ENCODE results near the gene GNGT1. TPM values are rescaled to one million over a fixed set of nuclear protein-coding genes. Genes with fewer than 3 reads are reported as not detected.

Gene GNGT1
- total and polyA plus RNA-seq, 2 of the 8 experiments (the other 6 are each of a cell fraction or from before 2014, with no cell fraction given) = 0.26 TPM; not detected in 1

GRCh38 chr7:93910076-93910994, 4.0 kb downstream of the GNGT1 start:
- FAIRE-seq (no peak), DNase-seq (ENCODE audit: low read depth in 1 of 2, low spot score in 2 of 2) (no peak)
- H4K5ac ChIP-seq (ENCODE audit: insufficient read length, low read depth, low read length) = no peak overlapping the region
- H3K56ac ChIP-seq (replicated peaks; ENCODE audit: insufficient read length, low read depth, low read length) = no peak overlapping the region
- no peaks in the 10 kb centered on the region for H4K20me1 ChIP-seq (replicated peaks in 1 of 2; ENCODE audit: control insufficient read depth in 1 of 2, insufficient read depth in 2 of 2, low read length in 2 of 2)
- H4K8ac ChIP-seq (ENCODE audit: extremely low read depth, insufficient read depth, low read length) = no peak overlapping the region
- TF ChIP-seq JUND (IDR thresholded peaks at IDR 0.05; ENCODE audit: low read length) (no peak), CREB1 (IDR thresholded peaks at IDR 0.05) (no peak), TCF12 (IDR thresholded peaks at IDR 0.05; ENCODE audit: low read depth, low read length) (no peak), SP2 (IDR thresholded peaks at IDR 0.05; ENCODE audit: low read length) (no peak), BRCA1 (IDR thresholded peaks at IDR 0.05; ENCODE audit: low read depth, low read length) (no peak), NANOG (IDR thresholded peaks at IDR 0.05; ENCODE audit: insufficient read depth, low read depth, low read length, poor library complexity, severe bottlenecking) (no peak), ATF3 (IDR thresholded peaks at IDR 0.05; ENCODE audit: insufficient read depth, low read depth, low read length) (no peak), EGR1 (IDR thresholded peaks at IDR 0.05; ENCODE audit: borderline replicate concordance, low read depth, low read length) (no peak)
- H3K27me3 ChIP-seq (replicated peaks in 1 of 4; ENCODE audit: control insufficient read depth in 3 of 4, extremely low read depth in 1 of 4, insufficient read depth in 3 of 4, low read length in 3 of 4) = no peaks in the 10 kb centered on the region
- H2BK12ac ChIP-seq (ENCODE audit: low read depth, low read length) = no peak overlapping the region
- no peaks in the 10 kb centered on the region for H3K79me2 ChIP-seq (ENCODE audit: control insufficient read depth in 1 of 2, insufficient read depth in 2 of 2, low read length in 2 of 2)
- H2AK5ac ChIP-seq (ENCODE audit: low read depth, low read length) = no peak overlapping the region
- no peaks in the 10 kb centered on the region for H3K36me3 ChIP-seq (ENCODE audit: control insufficient read depth in 2 of 4, insufficient read depth in 4 of 4, low read length in 3 of 4)
- H3K9me3 ChIP-seq (ENCODE audit: insufficient read depth in 2 of 2, low read depth in 1 of 2, low read length in 1 of 2) = no peaks in the 10 kb centered on the region
- no peak overlapping the region for H2AFZ ChIP-seq (ENCODE audit: low read length)
- H3K4me2 ChIP-seq (ENCODE audit: insufficient read depth in 1 of 2, low read depth in 2 of 2, low read length in 2 of 2) = no peak overlapping the region
- H3K27ac ChIP-seq (ENCODE audit: low read depth, low read length) = no peak overlapping the region
- H2BK20ac ChIP-seq (ENCODE audit: low read length) = no peak overlapping the region
- 92% methylated on average over 3 of the region's 3 CpGs; no CpG with 5 or more reads in 1 of the 2 experiments for WGBS, 2 experiments (ENCODE audit: extremely low coverage in 1 of 2, insufficient coverage in 1 of 2, insufficient read length in 1 of 2, insufficient replicate concordance in 2 of 2, low coverage in 1 of 2, low lambda C conversion rate in 2 of 2, missing lambda C conversion rate in 1 of 2)
- ChIA-PET POLR2A (ENCODE audit: partially characterized antibody) (no interaction called here), CTCF (ENCODE audit: partially characterized antibody) (interaction anchor here (0.6 to 2.5 kb wide), 8 partner anchors 7 to 289 kb away, joined by 3 to 8 read pairs (median 4); partner anchors contain the start of gene TFPI2)
- H3K23me2 ChIP-seq (ENCODE audit: low read depth, low read length) = no peaks in the 10 kb centered on the region
- no peak overlapping the region for H3K14ac ChIP-seq (ENCODE audit: insufficient read length)
- no peak overlapping the region for H3K23ac ChIP-seq (ENCODE audit: insufficient read length)
- H2BK120ac ChIP-seq (replicated peaks; ENCODE audit: low read depth, low read length) = no peak overlapping the region
- no peak overlapping the region for H3K4ac ChIP-seq (replicated peaks; ENCODE audit: insufficient read length, low read depth, low read length)
- no peak overlapping the region for H3K18ac ChIP-seq (ENCODE audit: extremely low read depth, low read length)
- H3K9ac ChIP-seq (replicated peaks in 1 of 4; ENCODE audit: extremely low read depth in 1 of 4, low read depth in 3 of 4, low read length in 3 of 4) = no peak overlapping the region
- no peak overlapping the region for H2BK15ac ChIP-seq (ENCODE audit: low read length)
- no peak overlapping the region for H2BK5ac ChIP-seq (ENCODE audit: low read depth, low read length)
- H3K79me1 ChIP-seq (ENCODE audit: low read depth, low read length) = no peaks in the 10 kb centered on the region
- no peak overlapping the region for H3K4me3 ChIP-seq (ENCODE audit: extremely low read depth in 1 of 4, insufficient read depth in 2 of 4, low read depth in 3 of 4, low read length in 4 of 4)
- H4K91ac ChIP-seq (replicated peaks; ENCODE audit: insufficient read length, low read length) = no peak overlapping the region
- H3K4me1 ChIP-seq (replicated peaks in 1 of 4; ENCODE audit: control insufficient read depth in 3 of 4, insufficient read depth in 4 of 4, low read length in 3 of 4) = no peaks in the 10 kb centered on the region
